GM06990 (cell line): ENCODE results near the gene SF3A2.
A peak's percentile ranks its signal among the peaks of the same experiment; 100 is the strongest.
"Not testable (repeated sequence)": the region's sequence is repeated elsewhere in the genome, so short reads cannot be mapped to it uniquely, and the experiment has no call there.

Experiments
- DNase-seq: peaks from one replicate; pipeline ENCODE4 v3.0.0-alpha.2; 2011; ENCODE audit not compliant: insufficient read length; ENCODE audit errors: extremely low read depth
- H3K27me3 ChIP-seq: replicated peaks from 2 replicates; pipeline ENCODE4 v1.6.0; 2011; ENCODE audit warnings: low read length; ENCODE audit not compliant: control insufficient read depth, insufficient read depth
- H3K36me3 ChIP-seq: 2 replicates; pipeline ENCODE4 v1.5.1; 2011; ENCODE audit warnings: low read length; ENCODE audit not compliant: control insufficient read depth, insufficient read depth
- H3K4me3 ChIP-seq: replicated peaks from 2 replicates; pipeline ENCODE4 v1.5.1; 2011; ENCODE audit warnings: low read depth, mild to moderate bottlenecking, control low read depth, low read length
- TF ChIP-seq, protein P1 (sequence below): IDR thresholded peaks from 2 replicates; pipeline ENCODE4 v1.5.1; 2011; ENCODE audit warnings: low read length, control low read depth, mild to moderate bottlenecking, inconsistent platforms; ENCODE audit not compliant: insufficient read depth, poor library complexity, severe bottlenecking

SF3A2 gene

DNA sequence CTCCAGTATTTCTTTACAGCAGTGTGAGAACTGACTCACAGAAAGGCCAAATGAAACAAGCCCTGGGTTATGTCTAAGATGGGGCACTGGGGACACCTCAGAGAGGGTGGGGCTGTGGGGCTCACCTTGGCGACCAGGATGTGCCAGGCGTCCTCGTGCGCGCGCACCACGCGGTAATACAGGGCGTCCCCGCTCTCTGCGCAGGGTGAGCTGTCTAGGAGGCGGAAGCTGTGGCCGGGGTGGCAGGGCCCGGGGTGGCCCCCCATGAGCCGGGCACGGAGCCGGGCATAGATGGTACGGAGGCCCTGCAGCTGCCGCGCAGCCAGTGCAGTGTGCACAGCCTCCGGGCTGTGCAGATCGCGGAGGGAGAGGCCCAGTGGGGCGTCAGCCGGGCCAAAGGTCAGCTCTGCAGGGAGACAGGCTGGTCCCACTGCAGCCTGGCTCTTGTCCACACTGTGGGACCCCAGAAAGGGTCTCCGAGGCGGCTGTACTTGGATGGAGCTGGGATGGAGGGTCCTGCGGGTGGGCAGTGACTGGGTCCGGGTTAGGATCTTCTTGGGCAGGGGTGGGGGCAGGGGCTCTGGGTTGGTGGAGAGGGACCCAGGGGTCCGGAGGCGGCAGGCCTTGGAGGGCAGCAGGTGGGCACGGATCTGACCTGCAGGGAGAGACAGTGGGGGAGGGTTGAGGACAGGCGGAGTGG, 42.0 kb downstream of the SF3A2 start:
- H3K4me3 ChIP-seq: no peak overlapping the region
- DNase-seq: no peak
- TF ChIP-seq, protein P1, sequence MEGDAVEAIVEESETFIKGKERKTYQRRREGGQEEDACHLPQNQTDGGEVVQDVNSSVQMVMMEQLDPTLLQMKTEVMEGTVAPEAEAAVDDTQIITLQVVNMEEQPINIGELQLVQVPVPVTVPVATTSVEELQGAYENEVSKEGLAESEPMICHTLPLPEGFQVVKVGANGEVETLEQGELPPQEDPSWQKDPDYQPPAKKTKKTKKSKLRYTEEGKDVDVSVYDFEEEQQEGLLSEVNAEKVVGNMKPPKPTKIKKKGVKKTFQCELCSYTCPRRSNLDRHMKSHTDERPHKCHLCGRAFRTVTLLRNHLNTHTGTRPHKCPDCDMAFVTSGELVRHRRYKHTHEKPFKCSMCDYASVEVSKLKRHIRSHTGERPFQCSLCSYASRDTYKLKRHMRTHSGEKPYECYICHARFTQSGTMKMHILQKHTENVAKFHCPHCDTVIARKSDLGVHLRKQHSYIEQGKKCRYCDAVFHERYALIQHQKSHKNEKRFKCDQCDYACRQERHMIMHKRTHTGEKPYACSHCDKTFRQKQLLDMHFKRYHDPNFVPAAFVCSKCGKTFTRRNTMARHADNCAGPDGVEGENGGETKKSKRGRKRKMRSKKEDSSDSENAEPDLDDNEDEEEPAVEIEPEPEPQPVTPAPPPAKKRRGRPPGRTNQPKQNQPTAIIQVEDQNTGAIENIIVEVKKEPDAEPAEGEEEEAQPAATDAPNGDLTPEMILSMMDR: no peak
- H3K36me3 ChIP-seq: peaks cover 9% of the 10 kb centered on the region
- no peaks in the 10 kb centered on the region for H3K27me3 ChIP-seq

DNA sequence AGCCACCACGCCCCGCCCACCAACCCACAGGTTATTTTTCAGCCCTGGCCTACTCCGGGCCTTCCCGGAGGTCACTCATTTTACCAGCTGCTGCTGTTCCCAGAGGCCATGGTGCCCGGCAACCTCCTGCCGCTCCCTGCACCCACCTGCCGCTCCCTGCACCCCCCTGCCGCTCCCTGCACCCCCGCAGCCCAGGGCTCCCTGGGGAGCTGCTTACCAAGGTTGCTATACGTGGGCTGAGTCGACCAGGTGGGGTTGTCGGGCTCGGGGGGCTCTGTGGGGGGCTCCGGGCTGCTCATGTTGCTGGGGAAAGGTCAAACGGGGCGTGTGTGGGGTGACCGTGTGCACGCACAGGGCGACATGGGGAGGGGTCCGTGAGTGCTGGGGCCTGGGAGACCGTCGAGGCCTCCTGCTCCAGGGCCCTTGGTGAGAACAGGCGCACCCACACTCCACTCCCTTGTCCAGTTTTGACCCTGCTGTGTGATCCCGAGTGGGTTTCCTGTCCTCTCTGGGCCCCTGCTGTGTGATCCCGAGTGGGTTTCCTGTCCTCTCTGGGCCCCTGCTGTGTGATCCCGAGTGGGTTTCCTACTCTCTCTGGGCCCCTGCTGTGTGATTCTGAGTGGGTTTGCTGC, 44.1 kb downstream of the SF3A2 start:
- TF ChIP-seq, protein P1: no peak
- Histone ChIP-seq H3K36me3 (peaks cover 4% of the 10 kb centered on the region), H3K4me3 (no peak overlapping the region), H3K27me3 (no peaks in the 10 kb centered on the region)
- no peak for DNase-seq

DNA sequence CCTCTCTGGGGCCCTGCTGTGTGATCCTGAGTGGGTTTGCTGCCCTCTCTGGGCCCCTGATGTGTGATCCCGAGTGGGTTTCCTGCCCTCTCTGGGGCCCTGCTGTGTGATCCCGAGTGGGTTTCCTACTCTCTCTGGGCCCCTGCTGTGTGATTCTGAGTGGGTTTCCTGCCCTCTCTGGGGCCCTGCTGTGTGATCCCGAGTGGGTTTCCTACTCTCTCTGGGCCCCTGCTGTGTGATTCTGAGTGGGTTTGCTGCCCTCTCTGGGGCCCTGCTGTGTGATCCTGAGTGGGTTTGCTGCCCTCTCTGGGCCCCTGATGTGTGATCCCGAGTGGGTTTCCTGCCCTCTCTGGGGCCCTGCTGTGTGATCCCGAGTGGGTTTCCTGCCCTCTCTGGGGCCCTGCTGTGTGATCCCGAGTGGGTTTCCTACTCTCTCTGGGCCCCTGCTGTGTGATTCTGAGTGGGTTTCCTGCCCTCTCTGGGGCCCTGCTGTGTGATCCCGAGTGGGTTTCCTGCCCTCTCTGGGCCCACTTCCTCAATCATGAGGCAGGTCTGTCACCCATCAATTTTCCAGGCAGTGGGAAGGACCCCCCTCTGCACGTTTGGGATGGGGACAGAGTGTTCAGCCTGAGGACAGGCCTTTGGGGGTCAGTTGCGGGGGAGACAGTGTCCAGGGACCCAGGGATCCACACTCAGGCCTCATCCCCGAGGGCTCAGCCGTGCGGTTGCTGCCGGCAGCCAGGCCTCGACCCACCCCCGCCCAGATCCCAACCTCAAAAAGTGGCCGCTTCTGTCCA, 44.8 kb downstream of the SF3A2 start:
- H3K27me3 ChIP-seq, H3K36me3 ChIP-seq, DNase-seq: not testable (repeated sequence)
- peak overlapping the region; percentile 19; the same call in 1 of the 2 replicates for H3K4me3 ChIP-seq

DNA sequence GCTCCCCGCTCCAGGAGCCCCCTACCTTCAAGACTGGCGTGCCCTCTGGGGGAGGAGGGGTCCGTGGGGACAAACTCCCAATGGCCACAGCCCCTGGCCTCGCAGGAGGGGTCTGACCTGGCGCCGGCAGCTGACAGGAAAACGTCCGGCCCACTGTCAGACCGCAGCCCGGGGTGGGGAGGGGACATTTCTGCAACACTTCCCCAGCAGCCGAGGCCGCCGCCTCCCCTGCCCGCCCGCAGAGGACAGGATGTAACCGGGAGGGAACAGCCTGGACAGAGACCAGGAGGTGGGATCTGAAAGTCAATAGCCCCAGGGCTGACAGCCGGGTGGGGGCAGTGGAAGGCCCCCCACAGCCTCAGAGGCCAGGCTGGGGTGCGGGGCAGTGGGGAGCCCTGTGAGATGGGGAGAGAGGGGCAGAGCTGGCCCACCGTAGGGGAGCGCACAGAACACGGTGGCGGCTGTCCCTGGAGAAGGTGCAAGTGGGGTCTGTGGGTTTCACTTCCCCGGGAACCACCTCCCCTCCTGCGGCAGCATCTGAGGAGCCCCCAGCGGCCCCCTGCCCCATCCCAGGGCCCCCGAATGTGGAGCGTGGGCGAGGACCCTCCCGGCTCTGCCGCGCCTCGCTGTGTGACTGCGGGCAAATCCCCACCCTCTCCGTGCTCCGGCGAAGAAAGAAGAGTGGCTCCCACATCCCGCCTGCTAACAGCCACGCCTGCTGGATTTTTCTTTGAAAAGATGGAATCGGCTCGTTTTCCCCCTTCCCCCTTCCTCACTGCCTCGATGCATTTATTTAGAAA, 45.6 kb downstream of the SF3A2 start, which contains the start of gene PEAK3:
TSS of gene PEAK3 (minus strand) at position 114 of the 800 bp plus-strand sequence. CDS start 1,244 bp downstream, outside the sequence.
- H3K27me3 ChIP-seq: no peaks in the 10 kb centered on the region
- H3K36me3 ChIP-seq: no peaks in the 10 kb centered on the region
- TF ChIP-seq, protein P1: no peak
- peak within 1 kb of the TSS; percentile 19; the same call in 1 of the 2 replicates for H3K4me3 ChIP-seq
- DNase-seq: peak; percentile 60

DNA sequence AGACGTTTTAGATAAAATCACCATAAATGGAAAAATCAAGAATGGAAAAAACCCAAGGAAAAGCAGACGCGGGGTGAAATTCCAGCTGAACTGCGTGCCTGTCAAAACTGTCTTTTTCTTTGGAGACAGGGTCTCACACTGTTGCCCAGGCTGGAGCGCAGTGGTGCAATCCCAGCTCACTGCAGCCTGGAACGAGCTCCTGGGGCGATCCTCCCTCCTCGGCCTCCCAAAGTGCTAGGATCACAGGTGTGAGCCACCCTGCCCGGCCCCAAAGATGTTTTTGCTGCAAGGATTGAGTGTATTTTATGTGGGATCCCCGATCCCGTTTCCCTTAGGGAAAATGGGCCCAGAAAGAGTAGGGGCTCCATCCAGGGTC, 46.2 kb downstream of the SF3A2 start:
- no peaks in the 10 kb centered on the region for H3K27me3 ChIP-seq
- H3K36me3 ChIP-seq: no peaks in the 10 kb centered on the region
- H3K4me3 ChIP-seq: no peak overlapping the region
- TF ChIP-seq, protein P1: no peak
- no peak for DNase-seq
